Nephron progenitor cell (in vitro differentiated cells): Measurements from ENCODE around the gene TSHZ2.
A peak's percentile ranks its signal among the peaks of the same experiment; 100 is the strongest.
"Not testable (repeated sequence)": the region's sequence is repeated elsewhere in the genome, so short reads cannot be mapped to it uniquely, and the experiment has no call there.

Experiments
- DNase-seq: peaks from one replicate; pipeline ENCODE4 v3.0.0; 2021
- H3K27ac Mint-ChIP-seq: 2 replicates; pipeline ENCODE4 v1.8.0; 2021; ENCODE audit warnings: mild to moderate bottlenecking, moderate library complexity, mixed read lengths
- H3K27me3 Mint-ChIP-seq: 2 replicates; pipeline ENCODE4 v1.8.0; 2021; ENCODE audit warnings: mild to moderate bottlenecking, low read depth, mixed read lengths; ENCODE audit not compliant: poor library complexity
- H3K36me3 Mint-ChIP-seq: 2 replicates; pipeline ENCODE4 v1.8.0; 2021; ENCODE audit warnings: low read depth, mixed read lengths
- H3K4me1 Mint-ChIP-seq: 2 replicates; pipeline ENCODE4 v1.8.0; 2021; ENCODE audit warnings: mixed read lengths
- H3K4me3 Mint-ChIP-seq: 2 replicates; pipeline ENCODE4 v1.8.0; 2021; ENCODE audit warnings: mild to moderate bottlenecking, moderate library complexity, mixed read lengths
- H3K9me3 Mint-ChIP-seq: 2 replicates; pipeline ENCODE4 v1.8.0; 2021; ENCODE audit warnings: mild to moderate bottlenecking, moderate library complexity, mixed read lengths
- TF ChIP-seq, protein P1 (sequence below): fragments of 200-600 bp; sonication (generic); IDR thresholded peaks from 2 replicates; pipeline ENCODE4 v1.5.0; 2021; ENCODE audit warnings: antibody characterized with exemption

Gene TSHZ2

DNA sequence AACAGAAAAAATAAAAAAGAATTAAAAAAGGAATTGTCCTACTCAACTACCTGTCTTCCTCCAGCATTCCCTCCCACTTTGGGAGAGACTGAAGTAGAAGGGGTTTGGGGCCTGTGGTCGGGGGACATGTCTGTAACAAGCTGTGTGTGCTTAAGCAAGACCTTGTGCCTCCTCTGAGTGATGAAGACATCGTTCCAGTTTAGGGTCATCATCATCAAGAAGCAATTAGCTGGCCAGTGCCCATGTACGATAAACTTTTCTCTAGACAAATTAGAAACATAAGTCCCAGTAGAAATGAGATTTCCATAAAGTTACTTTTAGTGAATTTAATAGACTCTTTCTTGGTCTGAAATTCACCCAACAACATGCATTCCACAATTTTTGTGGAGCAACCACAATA lies 348.5 kb downstream of the TSHZ2 start:
- H3K27me3 Mint-ChIP-seq: peaks cover 2% of the 10 kb centered on the region
- DNase-seq: no peak
- TF ChIP-seq, protein P1, sequence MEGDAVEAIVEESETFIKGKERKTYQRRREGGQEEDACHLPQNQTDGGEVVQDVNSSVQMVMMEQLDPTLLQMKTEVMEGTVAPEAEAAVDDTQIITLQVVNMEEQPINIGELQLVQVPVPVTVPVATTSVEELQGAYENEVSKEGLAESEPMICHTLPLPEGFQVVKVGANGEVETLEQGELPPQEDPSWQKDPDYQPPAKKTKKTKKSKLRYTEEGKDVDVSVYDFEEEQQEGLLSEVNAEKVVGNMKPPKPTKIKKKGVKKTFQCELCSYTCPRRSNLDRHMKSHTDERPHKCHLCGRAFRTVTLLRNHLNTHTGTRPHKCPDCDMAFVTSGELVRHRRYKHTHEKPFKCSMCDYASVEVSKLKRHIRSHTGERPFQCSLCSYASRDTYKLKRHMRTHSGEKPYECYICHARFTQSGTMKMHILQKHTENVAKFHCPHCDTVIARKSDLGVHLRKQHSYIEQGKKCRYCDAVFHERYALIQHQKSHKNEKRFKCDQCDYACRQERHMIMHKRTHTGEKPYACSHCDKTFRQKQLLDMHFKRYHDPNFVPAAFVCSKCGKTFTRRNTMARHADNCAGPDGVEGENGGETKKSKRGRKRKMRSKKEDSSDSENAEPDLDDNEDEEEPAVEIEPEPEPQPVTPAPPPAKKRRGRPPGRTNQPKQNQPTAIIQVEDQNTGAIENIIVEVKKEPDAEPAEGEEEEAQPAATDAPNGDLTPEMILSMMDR: no peak
- H3K9me3 Mint-ChIP-seq: peaks cover 23% of the 10 kb centered on the region
- no peak overlapping the region for H3K27ac Mint-ChIP-seq
- H3K4me3 Mint-ChIP-seq: no peak overlapping the region
- H3K36me3 Mint-ChIP-seq: peaks cover 46% of the 10 kb centered on the region
- peaks cover 4% of the 10 kb centered on the region for H3K4me1 Mint-ChIP-seq

DNA sequence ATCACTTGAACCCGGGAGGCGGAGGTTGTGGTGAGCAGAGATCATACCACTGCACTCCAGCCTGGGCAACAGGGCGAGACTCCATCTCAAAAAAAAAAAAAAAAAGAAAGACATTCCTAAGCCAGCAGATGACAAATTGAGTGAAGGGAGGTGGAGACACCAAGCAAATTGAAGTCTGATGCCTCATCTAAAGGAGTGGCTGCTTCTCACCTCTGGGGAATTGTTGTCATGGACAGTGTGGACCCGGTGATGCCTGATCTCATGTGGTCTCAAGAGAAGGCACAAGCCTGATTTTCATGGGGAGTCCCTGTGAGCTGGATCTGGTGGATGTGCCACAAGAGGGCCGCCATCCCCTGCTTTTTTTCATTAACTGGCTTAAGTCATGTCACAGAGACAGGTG lies 349.4 kb downstream of the TSHZ2 start:
- no peak for DNase-seq
- no peak overlapping the region for H3K4me3 Mint-ChIP-seq
- H3K9me3 Mint-ChIP-seq: peaks cover 23% of the 10 kb centered on the region

DNA sequence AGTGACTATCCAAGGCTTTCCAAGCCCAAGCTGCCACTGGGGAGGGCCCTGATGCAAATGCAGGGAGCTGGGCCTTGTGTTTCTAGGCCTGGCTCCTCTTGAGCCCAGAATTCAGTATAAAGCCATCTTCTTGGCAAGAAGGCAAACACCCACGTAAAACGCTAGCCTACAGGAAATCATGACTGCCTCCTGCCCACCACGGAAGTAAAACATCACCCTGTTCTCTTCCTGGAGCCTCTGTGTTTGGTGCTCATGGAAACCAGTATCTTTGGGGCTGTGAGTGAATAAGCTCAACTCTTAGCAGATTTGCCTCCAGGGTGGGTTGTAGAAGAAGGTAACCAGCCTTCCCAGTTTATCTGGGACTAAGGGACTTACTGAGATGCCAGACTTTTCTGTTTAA lies 350.5 kb downstream of the TSHZ2 start:
- no peak overlapping the region for H3K4me3 Mint-ChIP-seq
- no peak for DNase-seq
- no peak overlapping the region for H3K27ac Mint-ChIP-seq
- TF ChIP-seq, protein P1: no peak
- H3K36me3 Mint-ChIP-seq: peaks cover 41% of the 10 kb centered on the region
- no peaks in the 10 kb centered on the region for H3K4me1 Mint-ChIP-seq
- H3K9me3 Mint-ChIP-seq: peaks cover 23% of the 10 kb centered on the region
- peaks cover 2% of the 10 kb centered on the region for H3K27me3 Mint-ChIP-seq

More for the DNA sequence above, 349.4 kb downstream of the TSHZ2 start:
- Mint-ChIP-seq H3K4me1 (no peaks in the 10 kb centered on the region), H3K27ac (no peak overlapping the region), H3K27me3 (peaks cover 2% of the 10 kb centered on the region), H3K36me3 (peaks cover 46% of the 10 kb centered on the region)
- TF ChIP-seq, protein P1: no peak

DNA sequence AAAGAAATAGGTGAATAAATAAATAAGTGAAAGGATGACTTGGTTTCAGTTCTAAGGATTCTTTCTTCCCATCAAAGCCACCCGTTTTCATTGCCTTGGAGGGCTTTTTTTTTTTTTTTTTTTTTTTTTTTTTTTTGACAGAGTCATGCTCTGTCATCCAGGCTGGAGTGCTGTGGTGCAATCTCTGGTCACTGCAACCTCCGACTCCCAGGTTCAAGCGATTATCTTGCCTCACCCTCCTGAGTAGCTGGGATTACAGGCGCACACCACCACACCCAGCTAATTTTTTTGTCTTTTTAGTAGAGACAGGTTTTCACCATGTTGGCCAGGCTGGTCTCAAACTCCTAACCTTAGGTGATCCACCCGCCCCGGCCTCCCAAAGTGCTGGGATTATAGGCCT lies 351.3 kb downstream of the TSHZ2 start:
- peaks cover 38% of the 10 kb centered on the region for H3K36me3 Mint-ChIP-seq
- not testable (repeated sequence) for H3K4me3 Mint-ChIP-seq, H3K4me1 Mint-ChIP-seq, H3K27me3 Mint-ChIP-seq, H3K27ac Mint-ChIP-seq, DNase-seq
- H3K9me3 Mint-ChIP-seq: peaks cover 15% of the 10 kb centered on the region

DNA sequence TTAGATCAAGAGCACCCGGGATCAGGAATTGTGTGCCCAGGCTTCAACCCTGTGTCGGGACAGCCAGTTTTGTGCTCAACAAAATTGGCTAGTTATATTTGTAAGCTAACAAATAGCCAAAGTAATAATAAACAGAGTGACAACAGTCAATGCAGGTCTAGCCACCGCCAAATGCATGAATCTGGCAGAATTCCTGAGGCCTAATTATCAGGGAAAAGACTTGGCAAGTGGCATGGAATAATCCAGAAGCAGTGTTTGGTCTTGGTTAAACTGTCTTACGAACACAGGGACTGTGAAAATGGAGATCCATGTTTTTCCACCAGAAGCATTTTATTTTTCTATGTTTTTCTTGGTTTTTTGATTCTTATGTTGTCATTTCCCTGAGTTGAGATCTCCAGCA lies 352.7 kb downstream of the TSHZ2 start:
- Mint-ChIP-seq H3K36me3 (peaks cover 32% of the 10 kb centered on the region), H3K27ac (peak overlapping the region; percentile 31), H3K27me3 (peaks cover 2% of the 10 kb centered on the region), H3K4me1 (no peaks in the 10 kb centered on the region), H3K4me3 (no peak overlapping the region), H3K9me3 (peaks cover 9% of the 10 kb centered on the region)
- TF ChIP-seq, protein P1: no peak
- DNase-seq: no peak

DNA sequence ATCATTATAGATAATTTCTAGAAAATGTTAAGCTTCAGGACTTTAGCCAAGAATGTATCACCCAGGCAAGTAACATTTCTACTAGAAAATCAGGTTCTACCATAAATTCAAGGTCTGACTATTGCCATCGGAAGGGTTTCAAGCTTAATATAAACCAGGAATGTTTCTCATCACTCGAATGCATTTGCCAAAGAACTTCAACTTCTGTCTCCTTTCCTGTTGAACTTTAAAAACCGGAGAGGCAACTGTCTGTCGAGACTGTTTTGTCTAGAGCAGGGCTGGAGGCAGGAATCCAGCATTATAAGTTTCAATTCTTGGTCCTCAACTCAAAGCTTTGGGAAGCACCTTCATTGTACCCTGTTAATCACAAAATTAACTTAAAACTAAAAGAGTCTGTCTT lies 356.8 kb downstream of the TSHZ2 start:
- TF ChIP-seq, protein P1: no peak
- Mint-ChIP-seq H3K27ac (no peak overlapping the region), H3K9me3 (peaks cover 6% of the 10 kb centered on the region), H3K36me3 (peaks cover 52% of the 10 kb centered on the region), H3K27me3 (no peaks in the 10 kb centered on the region), H3K4me3 (no peak overlapping the region), H3K4me1 (peaks cover 26% of the 10 kb centered on the region)
- no peak for DNase-seq
